Daoy (cell line): Measurements from ENCODE around the gene MADCAM1. TPM values are rescaled to one million over a fixed set of nuclear protein-coding genes. Genes with fewer than 3 reads are reported as not detected.

Experiments
- DNase-seq: peaks from one replicate; pipeline ENCODE4 v3.0.0-alpha.2; 2015; ENCODE audit warnings: low read depth
- total RNA-seq: library from RNA; depleted of rRNA; stranded (reverse); fragments of >200 nt; shearing (Covaris generic); gene quantifications from 2 replicates; pipeline ENCODE4 v1.2.3, GENCODE V29; 2014

Gene MADCAM1
- total RNA-seq, 1 experiment from 2014 or later = not detected

GRCh38 chr19:508204-509150 lies 12.2 kb downstream of the MADCAM1 start:
- no peak for DNase-seq

GRCh38 chr19:510606-511100 lies 14.4 kb downstream of the MADCAM1 start:
- DNase-seq = peak; percentile 93

- DNase-seq = peak; percentile 89
Observed at GRCh38 chr19:511101-511851, 15.0 kb downstream of the MADCAM1 start.

- DNase-seq = no peak
Observed at GRCh38 chr19:512547-513365, 16.5 kb downstream of the MADCAM1 start.

GRCh38 chr19:513368-514165 lies 17.3 kb downstream of the MADCAM1 start:
- no peak for DNase-seq

GRCh38 chr19:514166-514663 lies 17.9 kb downstream of the MADCAM1 start:
- no peak for DNase-seq

GRCh38 chr19:517721-518597 lies 21.7 kb downstream of the MADCAM1 start:
- DNase-seq = no peak

GRCh38 chr19:518598-519231 lies 22.4 kb downstream of the MADCAM1 start:
- no peak for DNase-seq

GRCh38 chr19:519449-519865 lies 23.2 kb downstream of the MADCAM1 start:
- no peak for DNase-seq

- no peak for DNase-seq
Observed at GRCh38 chr19:522726-523125, 26.4 kb downstream of the MADCAM1 start.

- DNase-seq = peak; percentile 64
Observed at GRCh38 chr19:524062-524674, 27.9 kb downstream of the MADCAM1 start.

- no peak for DNase-seq
Observed at GRCh38 chr19:525029-525428, 28.7 kb downstream of the MADCAM1 start.

GRCh38 chr19:525857-526419 lies 29.7 kb downstream of the MADCAM1 start:
- DNase-seq = no peak

GRCh38 chr19:530134-531008 lies 34.1 kb downstream of the MADCAM1 start:
- DNase-seq = no peak

GRCh38 chr19:531009-531752 lies 34.9 kb downstream of the MADCAM1 start:
- DNase-seq = peak; percentile 94

- no peak for DNase-seq
Observed at GRCh38 chr19:531753-532560, 35.7 kb downstream of the MADCAM1 start, which contains the start of gene CDC34. CDC34 (plus strand) TSS chr19:531760; CDS start chr19:531932, 172 bp downstream.
